Sigmoid colon (tissue), 7 donors: ENCODE results near the gene TP73. TPM values are rescaled to one million over a fixed set of nuclear protein-coding genes. Genes with fewer than 3 reads are reported as not detected.

Experiments used
- DNase-seq: peaks from one replicate; pipeline ENCODE4 v3.0.0-alpha.2; 2019
- H3K27ac ChIP-seq, 4 donors: fragments of 200-600 bp; sonication (generic); one replicate each; pipeline ENCODE4 v1.5.1; 2016 to 2019; ENCODE audit warnings: mild to moderate bottlenecking in 1 of 4
- H3K27me3 ChIP-seq, 3 donors: fragments of 200-600 bp; sonication (generic); one replicate each; pipeline ENCODE4 v1.5.1; 2019; ENCODE audit warnings: mild to moderate bottlenecking in 1 of 3
- H3K36me3 ChIP-seq, 4 donors: fragments of 200-600 bp; sonication (generic); one replicate each; pipeline ENCODE4 v1.5.1; 2016 to 2019
- H3K4me1 ChIP-seq, 4 donors: fragments of 200-600 bp; sonication (generic); one replicate each; pipeline ENCODE4 v1.5.1; 2017 to 2019
- H3K4me3 ChIP-seq, 4 donors: fragments of 200-600 bp; sonication (generic); one replicate each; pipeline ENCODE4 v1.5.1; 2017 to 2019; ENCODE audit warnings: mild to moderate bottlenecking in 2 of 4, moderate library complexity in 1 of 4
- H3K9me3 ChIP-seq, 4 donors: fragments of 200-600 bp in 3 of 4; sonication (generic) in 3 of 4; one replicate each; pipeline versions ENCODE4 v1.5.1 to v1.6.1; 2013 to 2019
- EP300 ChIP-seq, 4 donors: sonication (generic); formaldehyde crosslinking; IDR thresholded peaks; one replicate each; pipeline ENCODE4 v1.6.1; 2017; ENCODE audit warnings: antibody characterized with exemption in 4 of 4
- POLR2A ChIP-seq, 2 donors: fragments of 450-650 bp; IDR thresholded peaks; one replicate each; pipeline ENCODE4 v1.6.1; 2016; ENCODE audit warnings: antibody characterized with exemption in 2 of 2, mild to moderate bottlenecking in 2 of 2, moderate library complexity in 2 of 2
- POLR2AphosphoS5 ChIP-seq, 4 donors: sonication (generic); formaldehyde crosslinking; IDR thresholded peaks; one replicate each; pipeline ENCODE4 v1.6.1; 2017; ENCODE audit warnings: antibody characterized with exemption in 4 of 4
- WGBS, 2 donors: extraction: QIAGEN DNeasy Blood & Tissue Kit; methylation state at CpG; one replicate each; pipeline ENCODE4 v1.1.7; 2013; 5-methylcytosine and 5-hydroxymethylcytosine counted together
- intact Hi-C: fragments of 100-400 bp; cut with DNase I; formaldehyde crosslinking; loops from one replicate; pipeline ENCODE4 v1.15.1; 2023
- polyA plus RNA-seq, 3 donors: library from polyadenylated mRNA; stranded (reverse); fragments of 200-250 nt; gene quantifications; one replicate each; pipeline ENCODE4 v1.2.3, GENCODE V29; 2013
- total RNA-seq, 4 donors: library from RNA; depleted of rRNA; stranded (reverse); fragments of >200 nt; gene quantifications; one replicate each; pipeline ENCODE4 v1.1.0, GENCODE V29; 2016
- TF ChIP-seq, protein P1 (sequence below), 4 experiments: fragments of 450-650 bp in 3 of 4; fragments of 200-600 bp in 1 of 4; IDR thresholded peaks; one replicate each; pipeline ENCODE4 v1.5.1; 2016 to 2019; ENCODE audit warnings: antibody characterized with exemption in 4 of 4, mild to moderate bottlenecking in 3 of 4, moderate library complexity in 2 of 4
- donor health status: healthy with polysubstance abuse.
- donor health status: Bipolar disorder and iron deficiency.
- donor health status: healthy.

Gene TP73
- total and polyA plus RNA-seq, 7 donors, result 0.22 to 0.69 TPM; not detected in 5

DNA sequence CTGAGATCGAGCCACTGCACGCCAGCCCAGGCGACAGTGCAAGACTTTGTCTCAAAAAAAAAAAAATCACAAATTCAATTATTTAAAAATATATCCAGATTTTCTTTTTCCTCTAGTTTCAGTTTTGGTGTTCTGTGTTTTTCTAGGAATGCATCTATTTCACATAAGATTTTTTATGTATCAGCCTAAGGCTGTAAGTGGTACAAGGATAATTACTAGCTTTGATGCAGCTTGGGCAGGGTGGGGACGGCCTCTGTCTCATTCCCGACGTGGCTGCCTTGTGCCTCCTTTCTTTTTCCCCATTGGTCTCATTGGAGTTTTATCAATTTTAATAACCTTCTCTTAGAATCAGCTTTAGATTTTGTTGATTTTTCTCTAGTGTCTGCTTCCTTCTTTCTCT lies 106.8 kb downstream of the TP73 start:
- DNase-seq, result no peak
- Histone ChIP-seq H3K36me3 (no peaks in the 10 kb centered on the region), H3K27me3 (peaks cover 0 to 58% (median 16%) of the 10 kb centered on the region in 3 donors), H3K4me1 (no peaks in the 10 kb centered on the region), H3K9me3 (no peaks in the 10 kb centered on the region), H3K4me3 (no peak overlapping the region), H3K27ac (no peak overlapping the region)
- no peak for TF ChIP-seq POLR2A (IDR thresholded peaks at IDR 0.05)
- TF ChIP-seq POLR2AphosphoS5 (IDR thresholded peaks at IDR 0.05), result no peak
- TF ChIP-seq, protein P1, sequence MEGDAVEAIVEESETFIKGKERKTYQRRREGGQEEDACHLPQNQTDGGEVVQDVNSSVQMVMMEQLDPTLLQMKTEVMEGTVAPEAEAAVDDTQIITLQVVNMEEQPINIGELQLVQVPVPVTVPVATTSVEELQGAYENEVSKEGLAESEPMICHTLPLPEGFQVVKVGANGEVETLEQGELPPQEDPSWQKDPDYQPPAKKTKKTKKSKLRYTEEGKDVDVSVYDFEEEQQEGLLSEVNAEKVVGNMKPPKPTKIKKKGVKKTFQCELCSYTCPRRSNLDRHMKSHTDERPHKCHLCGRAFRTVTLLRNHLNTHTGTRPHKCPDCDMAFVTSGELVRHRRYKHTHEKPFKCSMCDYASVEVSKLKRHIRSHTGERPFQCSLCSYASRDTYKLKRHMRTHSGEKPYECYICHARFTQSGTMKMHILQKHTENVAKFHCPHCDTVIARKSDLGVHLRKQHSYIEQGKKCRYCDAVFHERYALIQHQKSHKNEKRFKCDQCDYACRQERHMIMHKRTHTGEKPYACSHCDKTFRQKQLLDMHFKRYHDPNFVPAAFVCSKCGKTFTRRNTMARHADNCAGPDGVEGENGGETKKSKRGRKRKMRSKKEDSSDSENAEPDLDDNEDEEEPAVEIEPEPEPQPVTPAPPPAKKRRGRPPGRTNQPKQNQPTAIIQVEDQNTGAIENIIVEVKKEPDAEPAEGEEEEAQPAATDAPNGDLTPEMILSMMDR (IDR thresholded peaks at IDR 0.05), result no peak
- no peak for TF ChIP-seq EP300 (IDR thresholded peaks at IDR 0.05)
- WGBS, 2 donors, result 76 to 85% methylated on average over 6 of the region's 6 CpGs
- intact Hi-C loops, result no loop called here

DNA sequence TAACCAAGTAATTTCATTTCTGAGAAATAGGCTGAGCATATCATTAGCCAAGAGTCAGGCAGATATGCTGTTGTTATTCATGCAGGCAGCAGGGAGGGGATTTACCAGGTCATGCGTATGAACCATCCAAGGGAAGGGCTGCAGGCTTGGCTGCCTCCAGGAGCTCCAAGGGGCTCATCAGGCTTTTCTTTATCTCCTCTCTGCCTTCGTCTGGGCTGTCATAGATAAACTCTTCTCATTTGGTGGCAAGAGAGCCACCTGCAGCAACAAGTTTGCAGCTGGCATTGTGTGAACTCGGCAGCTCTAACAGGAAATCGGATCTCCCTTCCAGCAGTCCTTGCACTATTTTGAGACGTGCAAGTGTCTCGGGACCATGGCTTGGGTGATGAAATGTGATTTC lies 107.5 kb downstream of the TP73 start:
- Histone ChIP-seq H3K4me3 (no peak overlapping the region), H3K27ac (no peak overlapping the region), H3K27me3 (peaks cover 0 to 52% (median 9%) of the 10 kb centered on the region in 3 donors), H3K9me3 (no peaks in the 10 kb centered on the region), H3K36me3 (no peaks in the 10 kb centered on the region), H3K4me1 (no peaks in the 10 kb centered on the region)
- TF ChIP-seq EP300 (IDR thresholded peaks at IDR 0.05) (no peak), POLR2A (IDR thresholded peaks at IDR 0.05) (no peak), POLR2AphosphoS5 (IDR thresholded peaks at IDR 0.05) (no peak)
- TF ChIP-seq, protein P1 (IDR thresholded peaks at IDR 0.05), result no peak
- intact Hi-C loops, result no loop called here
- 65 to 71% methylated on average over 6 of the region's 6 CpGs for WGBS, 2 donors
- no peak for DNase-seq

DNA sequence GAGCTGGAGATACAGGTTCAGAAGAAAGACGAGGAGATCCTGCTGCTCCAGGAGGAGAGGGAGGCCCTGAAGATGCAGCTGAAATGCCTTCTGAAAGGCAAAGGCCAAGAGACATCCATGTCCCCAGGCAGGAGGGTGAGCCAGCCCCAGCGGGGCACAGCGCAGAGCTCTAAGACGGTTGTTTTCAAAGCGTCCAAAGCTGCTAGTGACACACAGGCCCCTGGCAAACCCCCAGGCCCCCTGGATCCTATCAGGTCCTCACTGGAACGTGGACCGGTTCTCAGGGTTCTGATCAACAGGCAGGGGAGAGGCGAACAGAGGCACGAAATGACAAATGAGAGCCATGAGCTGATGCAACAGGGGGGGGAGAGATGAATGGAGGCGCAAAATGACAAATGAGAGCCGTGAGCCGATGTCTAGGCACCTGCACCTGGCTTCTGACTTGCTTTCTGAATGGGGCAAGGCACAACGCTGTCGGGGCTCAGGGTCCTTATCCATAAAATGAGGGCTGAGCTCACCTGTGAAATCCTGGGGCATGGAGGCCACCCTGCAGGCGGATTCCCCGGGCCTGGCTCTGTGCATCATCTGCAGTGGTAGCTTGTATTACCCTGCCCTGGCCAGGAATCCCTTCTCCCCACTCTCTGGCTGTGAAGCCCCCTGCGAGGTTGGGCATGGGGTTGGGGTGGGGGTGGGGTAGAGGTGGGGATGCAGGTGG lies 109.1 kb downstream of the TP73 start:
- intact Hi-C loops, result no loop called here
- no peaks in the 10 kb centered on the region for H3K9me3 ChIP-seq
- no peak overlapping the region for H3K27ac ChIP-seq
- peaks cover 0 to 37% (median 8%) of the 10 kb centered on the region in 3 donors for H3K27me3 ChIP-seq
- no peak for DNase-seq
- no peak overlapping the region for H3K4me3 ChIP-seq
- TF ChIP-seq POLR2A (IDR thresholded peaks at IDR 0.05), result no peak
- TF ChIP-seq, protein P1 (IDR thresholded peaks at IDR 0.05), result no peak
- no peak for TF ChIP-seq POLR2AphosphoS5 (IDR thresholded peaks at IDR 0.05)
- H3K36me3 ChIP-seq, result no peaks in the 10 kb centered on the region
- no peaks in the 10 kb centered on the region for H3K4me1 ChIP-seq
- 83 to 88% methylated on average over 17 of the region's 17 CpGs for WGBS, 2 donors

DNA sequence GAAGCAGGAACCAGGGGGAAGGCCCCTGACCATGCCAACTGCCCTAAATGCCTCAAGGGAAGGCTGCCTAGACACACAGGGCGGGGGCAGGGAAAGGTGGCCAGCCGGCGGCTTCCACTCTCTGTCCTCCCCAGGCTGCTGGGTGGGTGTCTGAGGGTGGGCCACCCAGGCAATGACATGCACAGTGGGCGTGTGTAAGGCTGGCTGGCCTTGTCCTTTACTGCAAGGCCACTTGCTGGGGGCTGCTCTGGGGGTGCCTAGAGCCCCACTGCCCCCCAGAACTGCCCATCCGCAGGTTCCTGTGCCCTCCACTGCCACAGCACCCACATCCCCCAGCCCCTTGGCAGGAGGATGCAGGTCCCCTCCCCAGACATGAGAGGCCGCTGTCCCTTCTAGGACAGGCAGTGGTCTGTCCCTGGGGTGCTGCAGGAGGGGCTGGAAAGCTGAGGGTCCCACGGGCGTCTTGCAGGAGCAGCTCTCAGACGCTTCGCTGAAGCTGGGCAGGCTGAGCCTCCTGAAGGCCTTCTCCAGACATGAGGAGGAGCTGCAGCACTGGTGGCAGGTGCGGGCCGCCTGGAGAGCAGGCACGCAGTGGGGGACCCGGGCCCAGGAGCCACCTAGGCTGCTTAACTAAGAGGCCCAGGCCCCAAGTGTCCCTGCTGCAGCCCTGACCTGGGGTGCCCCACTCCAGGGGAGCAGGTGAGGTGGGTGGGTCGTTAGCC lies 110.0 kb downstream of the TP73 start:
- WGBS, 2 donors, result 75 to 81% methylated on average over 15 of the region's 15 CpGs
- H3K9me3 ChIP-seq, result no peaks in the 10 kb centered on the region
- H3K4me1 ChIP-seq, result no peaks in the 10 kb centered on the region
- no peaks in the 10 kb centered on the region for H3K36me3 ChIP-seq
- DNase-seq, result no peak
- intact Hi-C loops, result no loop called here
- TF ChIP-seq POLR2AphosphoS5 (IDR thresholded peaks at IDR 0.05) (no peak), POLR2A (IDR thresholded peaks at IDR 0.05) (no peak), EP300 (IDR thresholded peaks at IDR 0.05) (no peak)
- TF ChIP-seq, protein P1 (IDR thresholded peaks at IDR 0.05), result no peak
- no peak overlapping the region for H3K27ac ChIP-seq
- H3K4me3 ChIP-seq, result no peak overlapping the region
- peaks cover 0 to 35% (median 8%) of the 10 kb centered on the region in 3 donors for H3K27me3 ChIP-seq
